A549 treated with AZD9567 at 1 μM for 4 hours (cell line): ENCODE results near the gene MRPS15. TPM values are rescaled to one million over a fixed set of nuclear protein-coding genes. Genes with fewer than 3 reads are reported as not detected.

Experiments
- total RNA-seq: library from RNA; stranded (reverse); fragments of 200-300 nt; extraction: Qiagen RNA extraction; gene quantifications from 5 replicates; pipeline ENCODE4 v1.2.3, GENCODE V29; 2022; ENCODE audit not compliant: insufficient read depth

The MRPS15 gene
- total RNA-seq = 49.3 to 83.5 TPM (median 79.0 TPM) in 5 replicates

GRCh38 chr1:36463803-36464604 lies at the start of gene MRPS15:
Gene MRPS15, minus strand, starts transcription at chr1:36464384. Its CDS starts 109 bp downstream, at chr1:36464275.

GRCh38 chr1:36482724-36483388 lies 18.7 kb upstream of the MRPS15 start, which contains the start of gene CSF3R:
Gene CSF3R, minus strand, starts transcription at chr1:36482913. Its CDS starts 3,417 bp downstream, at chr1:36479496.

GRCh38 chr1:36450270-36450918 lies 13.8 kb downstream of the MRPS15 start, which contains the start of gene OSCP1:
Gene OSCP1, minus strand, starts transcription at chr1:36450451. Its CDS starts 82 bp downstream, at chr1:36450369.

Other genes starting within 250 kb of the MRPS15 start
- 66.5 to 82.2 TPM (median 70.8 TPM) in 5 replicates for gene THRAP3, start 239.9 kb downstream of the MRPS15 start, total RNA-seq
- gene SH3D21, start 158.0 kb downstream of the MRPS15 start, total RNA-seq = 1.6 to 3.3 TPM (median 2.6 TPM) in 5 replicates
- 4.7 to 23.5 TPM (median 19.8 TPM) in 5 replicates for gene EVA1B, start 140.7 kb downstream of the MRPS15 start, total RNA-seq
- 9.8 to 11.0 TPM (median 10.4 TPM) in 5 replicates for gene STK40, start 78.5 kb downstream of the MRPS15 start, total RNA-seq
- 36.1 to 44.9 TPM (median 43.5 TPM) in 5 replicates for gene LSM10, start 66.5 kb downstream of the MRPS15 start, total RNA-seq
- gene OSCP1, start 13.9 kb downstream of the MRPS15 start, total RNA-seq = 6.1 to 7.4 TPM (median 6.5 TPM) in 5 replicates
- not detected in 5 replicates for gene CSF3R, start 18.5 kb upstream of the MRPS15 start, total RNA-seq